ENCODE results near the gene IDH3B. TPM values are rescaled to one million over a fixed set of nuclear protein-coding genes. Genes with fewer than 3 reads are reported as not detected.

IDH3B gene
- total and polyA plus RNA-seq, 2 donors (not counting 3 experiments of a cell fraction or from before 2014, with no cell fraction given), result 86.9 to 177 TPM

GRCh38 chr20:2680046-2680445 is 16.0 kb upstream of the IDH3B start:
- Histone ChIP-seq H3K4me1 (ENCODE audit: control insufficient read depth, extremely low read depth, insufficient read depth, low read length) (no peaks in the 10 kb centered on the region), H3K79me2 (ENCODE audit: control insufficient read depth, insufficient read depth, low read length) (no peaks in the 10 kb centered on the region), H3K27ac (ENCODE audit: insufficient read depth, low read depth, low read length) (no peak overlapping the region), H3K27me3 (ENCODE audit: control insufficient read depth in 2 of 2, insufficient read depth in 2 of 2, low read length in 2 of 2) (peaks cover 5% of the 10 kb centered on the region in 2 experiments), H3K9me3 (replicated peaks; ENCODE audit: control insufficient read depth, insufficient read depth, low read length) (no peaks in the 10 kb centered on the region), H3K4me3 (replicated peaks in 1 of 3; ENCODE audit: insufficient read depth in 1 of 3, low read depth in 1 of 3, low read length in 3 of 3) (no peak overlapping the region), H3K9ac (replicated peaks; ENCODE audit: extremely low read depth, insufficient read depth, low read length) (no peak overlapping the region), H4K20me1 (replicated peaks; ENCODE audit: control insufficient read depth, extremely low read depth, insufficient read depth, low read length) (no peaks in the 10 kb centered on the region), H3K9me1 (replicated peaks; ENCODE audit: control insufficient read depth, extremely low read depth, insufficient read depth, low read length) (no peaks in the 10 kb centered on the region), H3K4me2 (ENCODE audit: insufficient read depth, low read length) (no peak overlapping the region), H3K36me3 (ENCODE audit: control insufficient read depth in 2 of 2, extremely low read depth in 1 of 2, insufficient read depth in 2 of 2, low read length in 2 of 2) (no peaks in the 10 kb centered on the region), H2AFZ (ENCODE audit: low read depth, low read length) (no peak overlapping the region)
- intact Hi-C loops (cut with micrococcal nuclease), result no loop called here
- BruUV-seq (replicated peaks), result no TSS peak
- ChIA-PET CTCF (no interaction called here), POLR2A (no interaction called here)
- no peak for TF ChIP-seq CTCF (IDR thresholded peaks at IDR 0.05; ENCODE audit: extremely low read depth in 1 of 2, insufficient read depth in 1 of 2, low read depth in 1 of 2, low read length in 2 of 2)
- TF ChIP-seq FOS (IDR thresholded peaks at IDR 0.05; ENCODE audit: borderline replicate concordance, insufficient read depth, low read length), result no peak
- no peak for TF ChIP-seq GATA2 (IDR thresholded peaks at IDR 0.05; ENCODE audit: insufficient read depth, insufficient read length, low read depth, low read length)
- no peak for TF ChIP-seq EZH2 (IDR thresholded peaks at IDR 0.05; ENCODE audit: borderline replicate concordance, low read depth, low read length, severe bottlenecking)
- TF ChIP-seq MYC (IDR thresholded peaks at IDR 0.05; ENCODE audit: low read depth, low read length), result no peak
- no peak for TF ChIP-seq JUN (IDR thresholded peaks at IDR 0.05; ENCODE audit: borderline replicate concordance, insufficient read depth, insufficient read length, low read depth)
- TF ChIP-seq POLR2AphosphoS5 (IDR thresholded peaks at IDR 0.05; ENCODE audit: insufficient read depth, low read depth, low read length), result no peak
- no peak for TF ChIP-seq POLR2A (IDR thresholded peaks at IDR 0.05; ENCODE audit: low read depth, low read length)
- TF ChIP-seq, protein P1, sequence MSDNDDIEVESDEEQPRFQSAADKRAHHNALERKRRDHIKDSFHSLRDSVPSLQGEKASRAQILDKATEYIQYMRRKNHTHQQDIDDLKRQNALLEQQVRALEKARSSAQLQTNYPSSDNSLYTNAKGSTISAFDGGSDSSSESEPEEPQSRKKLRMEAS (IDR thresholded peaks at IDR 0.05; ENCODE audit: insufficient read depth, insufficient read length), result no peak
- dilution Hi-C loops (cut with MboI; ENCODE audit: extremely low pct_ligation_motif_present, low sequenced_read_pairs), result no loop called here
- DNase-seq (ENCODE audit: low read depth, low spot score) (no peak), FAIRE-seq (no peak)
